SU-DHL-6 (cell line): ENCODE results near the gene PRLR.

Source experiments
- H2AFZ ChIP-seq: fragments of 200-600 bp; sonication (generic); 2 replicates; pipeline ENCODE4 v1.6.1; 2014; ENCODE audit warnings: low read depth, mild to moderate bottlenecking, moderate library complexity, mixed read lengths, antibody characterized with exemption, low read length; ENCODE audit not compliant: severe bottlenecking
- H3F3A ChIP-seq: fragments of 200-600 bp; shearing (Covaris generic); 2 replicates; pipeline ENCODE4 v1.6.0; 2016; ENCODE audit warnings: antibody characterized with exemption, mild to moderate bottlenecking; ENCODE audit not compliant: insufficient read depth
- H3K27ac ChIP-seq: fragments of 200-600 bp; sonication (generic); 2 replicates; pipeline ENCODE4 v1.5.1; 2016; ENCODE audit warnings: low read depth, mild to moderate bottlenecking, low read length, moderate library complexity, mixed read lengths
- H3K27me3 ChIP-seq: fragments of 200-600 bp; sonication (generic), shearing (Covaris generic); 2 replicates; pipeline ENCODE4 v1.6.0; 2014; ENCODE audit warnings: mild to moderate bottlenecking, low read length
- H3K36me3 ChIP-seq: fragments of 200-600 bp; sonication (generic); 2 replicates; pipeline ENCODE4 v1.6.1; 2014; ENCODE audit warnings: mild to moderate bottlenecking, low read length, mixed read lengths
- H3K4me2 ChIP-seq: fragments of 300-600, 200-600 bp; shearing (Covaris generic), sonication (generic); 2 replicates; pipeline ENCODE4 v1.6.0; 2014; ENCODE audit warnings: low read length, low read depth, mild to moderate bottlenecking; ENCODE audit not compliant: poor library complexity, severe bottlenecking
- H3K4me3 ChIP-seq: fragments of 200-600 bp; sonication (generic); 2 replicates; pipeline ENCODE4 v1.5.1; 2014; ENCODE audit warnings: antibody characterized with exemption, low read length, mild to moderate bottlenecking, mixed read lengths; ENCODE audit not compliant: insufficient read depth, poor library complexity, severe bottlenecking
- H3K79me2 ChIP-seq: fragments of 200-600 bp; sonication (generic); 2 replicates; pipeline ENCODE4 v1.6.1; 2014; ENCODE audit warnings: mild to moderate bottlenecking, low read length, moderate library complexity; ENCODE audit not compliant: insufficient read depth
- H3K9ac ChIP-seq: fragments of 200-600 bp; sonication (generic); 2 replicates; pipeline ENCODE4 v1.7.0; 2014; ENCODE audit warnings: mild to moderate bottlenecking, low read length
- H3K9me2 ChIP-seq: fragments of 200-600 bp; sonication (generic); replicated peaks from 2 replicates; pipeline ENCODE4 v1.6.1; 2014; ENCODE audit warnings: low read length; ENCODE audit not compliant: insufficient read depth
- H3K9me3 ChIP-seq: fragments of 200-600 bp; sonication (generic); 2 replicates; pipeline ENCODE4 v1.6.1; 2014; ENCODE audit warnings: low read length, mixed read lengths; ENCODE audit not compliant: insufficient read depth
- H4K20me1 ChIP-seq: fragments of 200-600 bp; sonication (generic); 2 replicates; pipeline ENCODE4 v1.6.1; 2014; ENCODE audit warnings: low read depth, mild to moderate bottlenecking, antibody characterized with exemption, low read length, moderate library complexity, mixed read lengths
- EZH2phosphoT487 ChIP-seq: fragments of 200-600 bp; sonication (generic), shearing (Covaris generic); conservative IDR thresholded peaks from 2 replicates; pipeline ENCODE4 v1.6.1; 2018; ENCODE audit warnings: mild to moderate bottlenecking, antibody characterized with exemption, low read length, moderate library complexity, mixed read lengths
- TF ChIP-seq, protein P1 (sequence below): fragments of 200-600 bp; sonication (generic); IDR thresholded peaks from one replicate; pipeline ENCODE4 v1.5.1; 2017; ENCODE audit warnings: antibody characterized with exemption, mild to moderate bottlenecking, low read length, moderate library complexity; ENCODE audit not compliant: insufficient read depth, poor library complexity, severe bottlenecking

Gene PRLR

DNA sequence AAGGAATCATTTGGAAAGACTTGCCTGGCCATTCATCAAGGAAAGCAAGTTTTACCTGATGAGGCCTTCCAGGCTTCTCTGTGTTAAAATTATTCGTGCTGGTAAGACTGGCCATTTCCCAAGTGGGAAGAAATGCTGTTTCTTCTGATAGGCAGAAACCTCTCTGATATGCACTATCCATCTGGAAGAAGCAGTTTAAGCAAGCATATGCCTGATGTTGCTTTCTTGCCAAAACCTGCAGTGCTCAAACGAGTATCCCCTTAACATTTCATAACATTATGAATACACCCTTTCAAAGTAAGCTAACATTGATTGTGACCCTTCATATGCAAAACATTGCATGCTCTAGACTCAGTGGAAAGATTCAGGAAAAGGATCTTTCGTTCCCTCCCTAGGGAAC lies 36.0 kb upstream of the PRLR start:
- Histone ChIP-seq H4K20me1 (no peaks in the 10 kb centered on the region), H3K4me3 (no peak overlapping the region), H3K9me3 (no peaks in the 10 kb centered on the region), H3K9me2 (no peaks in the 10 kb centered on the region), H3F3A (no peaks in the 10 kb centered on the region), H3K27ac (no peak overlapping the region), H3K36me3 (no peaks in the 10 kb centered on the region), H3K79me2 (no peaks in the 10 kb centered on the region), H3K4me2 (no peak overlapping the region), H3K27me3 (no peaks in the 10 kb centered on the region), H3K9ac (no peak overlapping the region), H2AFZ (no peak overlapping the region)
- no peak for TF ChIP-seq EZH2phosphoT487
- TF ChIP-seq, protein P1, sequence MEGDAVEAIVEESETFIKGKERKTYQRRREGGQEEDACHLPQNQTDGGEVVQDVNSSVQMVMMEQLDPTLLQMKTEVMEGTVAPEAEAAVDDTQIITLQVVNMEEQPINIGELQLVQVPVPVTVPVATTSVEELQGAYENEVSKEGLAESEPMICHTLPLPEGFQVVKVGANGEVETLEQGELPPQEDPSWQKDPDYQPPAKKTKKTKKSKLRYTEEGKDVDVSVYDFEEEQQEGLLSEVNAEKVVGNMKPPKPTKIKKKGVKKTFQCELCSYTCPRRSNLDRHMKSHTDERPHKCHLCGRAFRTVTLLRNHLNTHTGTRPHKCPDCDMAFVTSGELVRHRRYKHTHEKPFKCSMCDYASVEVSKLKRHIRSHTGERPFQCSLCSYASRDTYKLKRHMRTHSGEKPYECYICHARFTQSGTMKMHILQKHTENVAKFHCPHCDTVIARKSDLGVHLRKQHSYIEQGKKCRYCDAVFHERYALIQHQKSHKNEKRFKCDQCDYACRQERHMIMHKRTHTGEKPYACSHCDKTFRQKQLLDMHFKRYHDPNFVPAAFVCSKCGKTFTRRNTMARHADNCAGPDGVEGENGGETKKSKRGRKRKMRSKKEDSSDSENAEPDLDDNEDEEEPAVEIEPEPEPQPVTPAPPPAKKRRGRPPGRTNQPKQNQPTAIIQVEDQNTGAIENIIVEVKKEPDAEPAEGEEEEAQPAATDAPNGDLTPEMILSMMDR: no peak

GRCh38 chr5:35264509-35264908 lies 34.2 kb upstream of the PRLR start:
- Histone ChIP-seq H3K9me3 (no peaks in the 10 kb centered on the region), H3K79me2 (no peaks in the 10 kb centered on the region), H3K27ac (no peak overlapping the region), H2AFZ (no peak overlapping the region), H3K9me2 (no peaks in the 10 kb centered on the region), H3K36me3 (no peaks in the 10 kb centered on the region), H3K4me2 (no peak overlapping the region), H3F3A (no peaks in the 10 kb centered on the region), H3K27me3 (no peaks in the 10 kb centered on the region), H3K9ac (no peak overlapping the region), H3K4me3 (no peak overlapping the region), H4K20me1 (no peaks in the 10 kb centered on the region)
- TF ChIP-seq EZH2phosphoT487: no peak
- TF ChIP-seq, protein P1: no peak

GRCh38 chr5:35263266-35263877 lies 33.1 kb upstream of the PRLR start:
- H2AFZ ChIP-seq: no peak overlapping the region
- no peaks in the 10 kb centered on the region for H3K9me3 ChIP-seq
- no peaks in the 10 kb centered on the region for H3K27me3 ChIP-seq
- no peak overlapping the region for H3K9ac ChIP-seq
- H3K9me2 ChIP-seq: no peaks in the 10 kb centered on the region
- H3K79me2 ChIP-seq: no peaks in the 10 kb centered on the region
- H3K4me3 ChIP-seq: no peak overlapping the region
- no peaks in the 10 kb centered on the region for H4K20me1 ChIP-seq
- no peak for TF ChIP-seq EZH2phosphoT487
- TF ChIP-seq, protein P1: no peak
- no peaks in the 10 kb centered on the region for H3K36me3 ChIP-seq
- no peak overlapping the region for H3K4me2 ChIP-seq
- no peak overlapping the region for H3K27ac ChIP-seq
- no peaks in the 10 kb centered on the region for H3F3A ChIP-seq
